HEK293T (cell line): ENCODE data around the gene RTTN.

Experiments
- ARNT ChIP-seq: fragments of 450-650 bp; IDR thresholded peaks from 2 replicates; pipeline ENCODE4 v1.6.1; 2017; ENCODE audit warnings: mild to moderate bottlenecking
- CTBP1 ChIP-seq: fragments of 450-650 bp; IDR thresholded peaks from 2 replicates; pipeline ENCODE4 v1.6.1; 2016; ENCODE audit warnings: borderline replicate concordance
- ELF4 ChIP-seq: fragments of 450-650 bp; IDR thresholded peaks from 2 replicates; pipeline ENCODE4 v1.6.1; 2017; ENCODE audit warnings: antibody characterized with exemption
- FOXA1 ChIP-seq: fragments of 450-650 bp; IDR thresholded peaks from 2 replicates; pipeline ENCODE4 v1.6.1; 2016; ENCODE audit warnings: mild to moderate bottlenecking
- FOXK2 ChIP-seq: fragments of 450-650 bp; IDR thresholded peaks from 2 replicates; pipeline ENCODE4 v1.6.1; 2016; ENCODE audit warnings: mild to moderate bottlenecking
- FOXM1 ChIP-seq: fragments of 450-650 bp; IDR thresholded peaks from 2 replicates; pipeline ENCODE4 v1.6.1; 2017; ENCODE audit warnings: mild to moderate bottlenecking, borderline replicate concordance
- L3MBTL2 ChIP-seq: fragments of 450-650 bp; conservative IDR thresholded peaks from 2 replicates; pipeline ENCODE4 v1.6.1; 2016; ENCODE audit warnings: mild to moderate bottlenecking
- LEF1 ChIP-seq: fragments of 450-650 bp; IDR thresholded peaks from 2 replicates; pipeline ENCODE4 v1.6.1; 2017; ENCODE audit warnings: mild to moderate bottlenecking, borderline replicate concordance
- NFRKB ChIP-seq: fragments of 450-650 bp; IDR thresholded peaks from 2 replicates; pipeline ENCODE4 v1.6.1; 2016; ENCODE audit warnings: mild to moderate bottlenecking, moderate library complexity
- SP1 ChIP-seq: fragments of 450-650 bp; IDR thresholded peaks from 2 replicates; pipeline ENCODE4 v1.6.1; 2017
- ZNF384 ChIP-seq: fragments of 450-650 bp; IDR thresholded peaks from 2 replicates; pipeline ENCODE4 v1.6.1; 2016

GRCh38 chr18:69968039-69968438 lies 237.4 kb downstream of the RTTN start:
- TF ChIP-seq SP1 (no peak), NFRKB (no peak), ZNF384 (no peak), CTBP1 (no peak), FOXK2 (no peak), ELF4 (no peak), FOXA1 (no peak), L3MBTL2 (no peak), ARNT (no peak), FOXM1 (no peak), LEF1 (no peak)
